ENCODE measurements around the gene ADAM10.

Gene ADAM10

DNA sequence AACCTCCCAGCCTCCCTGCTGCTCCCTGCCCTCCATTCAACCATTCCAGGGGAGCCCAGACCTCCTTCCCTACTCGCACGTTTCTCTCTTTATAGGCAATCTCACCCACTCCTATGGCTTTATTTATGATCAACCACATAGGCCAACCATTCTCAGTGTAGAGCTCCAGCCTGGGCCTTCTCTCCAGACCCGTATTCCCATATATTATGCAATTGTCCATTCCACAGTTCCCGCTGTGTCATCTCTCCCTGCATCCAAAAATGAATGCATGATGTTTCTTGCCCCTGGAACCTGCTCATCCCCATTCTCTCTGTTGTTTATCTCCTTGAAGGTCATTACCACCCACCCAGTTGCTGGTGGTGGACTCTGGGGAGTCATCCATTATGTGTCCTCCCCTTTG, 177.0 kb downstream of the ADAM10 start:
- Mint-ChIP-seq H3K27ac (no peak overlapping the region), H3K27me3 (no peaks in the 10 kb centered on the region), H3K4me1 (peaks cover 5 to 16% of the 10 kb centered on the region in 2 donors), H3K9me3 (peaks cover 2 to 8% of the 10 kb centered on the region in 2 donors), H3K4me3 (no peak overlapping the region), H3K36me3 (no peaks in the 10 kb centered on the region)
- DNase-seq: no peak
- ATAC-seq (replicated peaks): no peak

DNA sequence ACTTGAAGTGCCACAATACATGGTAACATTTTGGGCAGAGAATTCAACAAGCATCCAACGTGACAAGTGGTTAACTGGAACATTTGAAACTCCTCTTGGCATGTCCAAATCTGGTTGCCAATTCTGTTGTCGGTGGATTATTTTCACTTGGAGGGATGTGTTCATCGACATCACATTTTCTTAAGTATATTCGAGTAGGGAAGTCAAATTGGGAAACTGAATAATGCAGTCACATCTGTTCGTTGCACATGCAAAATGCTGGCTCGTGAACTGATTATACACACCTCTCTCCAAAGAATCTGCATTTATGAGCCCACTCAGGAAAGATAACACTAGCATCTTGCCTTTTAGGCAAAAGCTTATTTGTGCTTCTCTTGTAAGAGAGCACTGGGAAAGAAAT, 178.0 kb downstream of the ADAM10 start:
- no peak overlapping the region for H3K27ac Mint-ChIP-seq
- H3K4me3 Mint-ChIP-seq: no peak overlapping the region
- no peaks in the 10 kb centered on the region for H3K27me3 Mint-ChIP-seq
- H3K9me3 Mint-ChIP-seq: peaks cover 2 to 8% of the 10 kb centered on the region in 2 donors
- H3K4me1 Mint-ChIP-seq: peaks cover 5 to 16% of the 10 kb centered on the region in 2 donors
- no peak for ATAC-seq (replicated peaks)
- H3K36me3 Mint-ChIP-seq: no peaks in the 10 kb centered on the region
- DNase-seq: no peak

DNA sequence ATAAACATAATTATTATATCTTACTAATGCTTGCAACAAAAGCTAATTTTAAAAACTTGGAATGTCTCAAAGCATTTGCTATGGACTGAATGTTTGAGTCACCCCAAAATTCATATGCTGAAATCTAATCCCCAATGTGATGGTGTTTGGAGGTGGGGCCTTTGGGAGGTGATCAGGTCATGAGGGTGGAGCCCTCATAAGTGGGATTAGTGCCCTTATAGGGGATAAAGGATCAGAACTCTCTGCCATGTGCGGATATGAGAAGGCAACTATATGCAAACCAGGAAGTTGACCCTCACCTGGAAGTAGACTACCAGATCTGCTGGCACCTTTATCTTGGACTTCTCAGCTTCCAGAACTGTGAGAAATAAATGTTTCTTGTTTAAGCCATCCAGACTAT, 180.1 kb downstream of the ADAM10 start:
- peaks cover 0 to 6% of the 10 kb centered on the region in 2 donors for H3K27me3 Mint-ChIP-seq
- no peak overlapping the region for H3K27ac Mint-ChIP-seq
- no peak overlapping the region for H3K4me3 Mint-ChIP-seq
- DNase-seq (no peak), ATAC-seq (replicated peaks) (no peak)
- no peaks in the 10 kb centered on the region for H3K36me3 Mint-ChIP-seq
- peaks cover 2 to 8% of the 10 kb centered on the region in 2 donors for H3K9me3 Mint-ChIP-seq
- H3K4me1 Mint-ChIP-seq: peaks cover 3 to 10% of the 10 kb centered on the region in 2 donors

DNA sequence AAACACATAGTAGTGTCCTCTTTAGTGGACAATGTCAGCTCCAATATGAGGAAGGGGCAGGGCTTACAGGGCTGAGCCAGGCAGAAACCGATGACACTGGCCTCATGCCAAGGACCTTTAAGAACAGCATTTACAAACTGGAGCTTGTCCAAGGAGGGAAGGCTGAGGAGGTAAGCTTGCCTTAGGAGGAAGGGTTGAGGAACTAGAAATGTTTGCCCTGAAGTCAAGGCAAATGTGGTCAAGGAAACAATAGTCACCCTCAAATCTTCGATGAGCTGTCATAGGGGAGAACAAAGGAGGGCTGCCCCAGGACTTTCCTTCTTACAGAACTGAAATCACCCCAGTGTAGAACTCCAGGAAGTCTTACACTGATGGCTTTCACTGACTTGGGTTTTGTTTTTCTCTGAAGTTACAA, 181.3 kb downstream of the ADAM10 start:
- Mint-ChIP-seq H3K9me3 (peaks cover 2 to 8% of the 10 kb centered on the region in 2 donors), H3K27ac (no peak overlapping the region), H3K4me3 (no peak overlapping the region), H3K4me1 (peaks cover 3 to 10% of the 10 kb centered on the region in 2 donors), H3K36me3 (no peaks in the 10 kb centered on the region), H3K27me3 (peaks cover 0 to 6% of the 10 kb centered on the region in 2 donors)
- ATAC-seq (replicated peaks) (peak; percentile 48 to 64), DNase-seq (no peak)

DNA sequence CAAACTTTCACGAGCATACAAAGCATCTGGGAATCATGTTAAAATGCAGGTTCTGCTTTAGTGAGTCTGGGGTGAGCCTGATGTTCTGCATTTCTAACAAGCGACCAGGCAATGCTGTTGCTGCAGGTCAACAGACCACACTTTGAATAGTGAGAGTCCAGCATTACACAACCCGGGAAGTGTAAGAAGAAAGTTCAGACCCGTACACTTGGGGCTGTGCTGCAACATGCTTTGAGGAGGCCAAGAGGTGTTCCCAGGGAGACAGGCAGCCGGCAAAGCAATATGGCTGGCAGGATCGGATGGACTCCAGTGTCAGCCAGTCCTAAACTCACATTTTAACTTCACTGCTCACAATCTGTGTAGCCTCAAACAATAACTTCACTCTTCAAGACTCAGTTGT, 183.5 kb downstream of the ADAM10 start:
- Mint-ChIP-seq H3K27me3 (peaks cover 0 to 6% of the 10 kb centered on the region in 2 donors), H3K9me3 (peaks cover 2 to 8% of the 10 kb centered on the region in 2 donors), H3K36me3 (no peaks in the 10 kb centered on the region), H3K4me3 (no peak overlapping the region), H3K4me1 (peaks cover 3 to 10% of the 10 kb centered on the region in 2 donors), H3K27ac (no peak overlapping the region)
- DNase-seq (no peak), ATAC-seq (replicated peaks) (no peak)

DNA sequence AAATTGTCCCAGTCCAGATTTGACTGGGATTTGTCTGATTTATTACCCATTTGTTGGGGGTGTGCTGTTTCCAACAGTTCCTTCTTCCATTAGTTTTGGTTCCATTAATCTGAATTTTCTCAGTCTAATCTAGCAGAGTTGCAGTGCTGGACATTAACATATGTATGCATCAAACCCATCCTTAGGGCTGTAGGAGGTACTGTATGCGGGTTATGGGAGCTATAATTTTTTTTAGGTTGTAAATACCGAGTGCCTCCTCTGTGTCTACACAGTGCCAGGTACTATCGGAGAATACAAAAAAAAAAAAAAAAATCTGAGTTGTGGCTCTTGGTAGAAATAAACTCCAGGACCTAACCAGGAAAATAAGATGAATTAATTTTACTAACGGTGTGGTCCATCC, 183.9 kb downstream of the ADAM10 start:
- Mint-ChIP-seq H3K9me3 (peaks cover 2 to 8% of the 10 kb centered on the region in 2 donors), H3K36me3 (no peaks in the 10 kb centered on the region), H3K4me3 (no peak overlapping the region), H3K27me3 (peaks cover 0 to 6% of the 10 kb centered on the region in 2 donors), H3K27ac (no peak overlapping the region), H3K4me1 (peaks cover 3 to 10% of the 10 kb centered on the region in 2 donors)
- DNase-seq (no peak), ATAC-seq (replicated peaks) (no peak)

DNA sequence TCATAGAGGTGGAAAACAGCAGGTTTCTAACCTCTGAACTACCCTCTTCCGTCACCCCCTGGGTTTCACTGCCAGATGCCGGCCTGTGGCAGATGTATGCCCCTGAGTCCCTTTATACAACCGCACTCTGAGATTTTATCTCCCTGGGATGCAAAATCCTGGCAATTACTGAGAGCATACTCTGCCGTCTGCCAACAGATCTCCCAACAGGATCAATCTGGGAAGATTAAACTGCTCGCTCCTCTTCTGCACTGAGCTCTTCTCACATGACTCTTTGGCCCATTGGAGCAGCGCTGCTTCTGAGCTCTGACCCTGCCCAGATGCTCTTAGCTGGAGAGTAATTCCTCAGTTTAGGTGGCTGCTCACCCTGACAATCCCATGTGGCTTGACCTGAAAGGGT, 184.5 kb downstream of the ADAM10 start:
- no peak for DNase-seq
- H3K36me3 Mint-ChIP-seq: no peaks in the 10 kb centered on the region
- H3K27ac Mint-ChIP-seq: no peak overlapping the region
- no peak for ATAC-seq (replicated peaks)
- peaks cover 3 to 10% of the 10 kb centered on the region in 2 donors for H3K4me1 Mint-ChIP-seq
- no peak overlapping the region for H3K4me3 Mint-ChIP-seq
- H3K9me3 Mint-ChIP-seq: peaks cover 2 to 6% of the 10 kb centered on the region in 2 donors
- peaks cover 0 to 6% of the 10 kb centered on the region in 2 donors for H3K27me3 Mint-ChIP-seq

DNA sequence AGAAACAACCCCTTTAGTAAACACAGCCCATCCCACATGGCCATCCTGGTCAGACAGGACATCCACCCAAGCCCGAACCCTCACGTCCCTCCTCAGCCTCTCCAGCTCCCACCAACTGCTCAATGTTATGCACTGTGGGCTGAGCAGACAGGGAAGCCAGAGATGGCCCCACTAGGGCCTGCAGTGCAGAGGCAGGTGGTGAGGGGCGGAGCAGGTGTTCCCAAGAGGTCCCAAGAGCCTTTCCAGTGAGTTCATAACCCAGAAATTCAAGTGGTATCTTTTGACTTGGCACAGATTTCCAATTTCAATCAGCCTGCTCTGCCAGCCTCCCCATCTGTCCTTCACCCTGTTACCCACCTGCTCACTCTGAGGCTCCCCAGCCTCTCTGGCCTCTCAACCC, 187.4 kb downstream of the ADAM10 start:
- no peaks in the 10 kb centered on the region for H3K9me3 Mint-ChIP-seq
- no peak overlapping the region for H3K27ac Mint-ChIP-seq
- H3K27me3 Mint-ChIP-seq: peaks cover 0 to 6% of the 10 kb centered on the region in 2 donors
- no peaks in the 10 kb centered on the region for H3K4me1 Mint-ChIP-seq
- DNase-seq (no peak), ATAC-seq (replicated peaks) (no peak)
- H3K36me3 Mint-ChIP-seq: no peaks in the 10 kb centered on the region
- H3K4me3 Mint-ChIP-seq: no peak overlapping the region

DNA sequence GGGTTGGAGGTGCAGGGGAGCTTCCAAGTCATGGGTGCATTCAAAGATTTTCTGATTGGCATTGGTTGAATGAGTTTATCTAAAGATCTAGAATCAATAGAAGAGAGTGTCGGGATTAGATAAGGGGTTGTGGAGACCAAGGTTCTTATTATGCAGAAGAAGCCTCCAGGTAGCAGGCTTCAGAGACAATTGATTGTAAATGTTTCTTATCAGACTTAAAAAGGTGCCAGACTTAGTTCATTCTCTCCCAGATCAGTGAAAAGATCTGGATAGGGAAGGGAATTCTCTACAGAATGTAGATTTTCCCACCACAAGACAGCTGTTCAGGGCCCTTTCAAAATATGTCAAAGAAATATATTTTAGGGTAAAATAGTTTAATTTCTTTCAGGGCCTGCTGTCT, 188.2 kb downstream of the ADAM10 start:
- H3K27me3 Mint-ChIP-seq: peaks cover 0 to 6% of the 10 kb centered on the region in 2 donors
- H3K4me1 Mint-ChIP-seq: no peaks in the 10 kb centered on the region
- no peak overlapping the region for H3K27ac Mint-ChIP-seq
- H3K9me3 Mint-ChIP-seq: no peaks in the 10 kb centered on the region
- H3K4me3 Mint-ChIP-seq: no peak overlapping the region
- ATAC-seq (replicated peaks) (no peak), DNase-seq (no peak)
- no peaks in the 10 kb centered on the region for H3K36me3 Mint-ChIP-seq

DNA sequence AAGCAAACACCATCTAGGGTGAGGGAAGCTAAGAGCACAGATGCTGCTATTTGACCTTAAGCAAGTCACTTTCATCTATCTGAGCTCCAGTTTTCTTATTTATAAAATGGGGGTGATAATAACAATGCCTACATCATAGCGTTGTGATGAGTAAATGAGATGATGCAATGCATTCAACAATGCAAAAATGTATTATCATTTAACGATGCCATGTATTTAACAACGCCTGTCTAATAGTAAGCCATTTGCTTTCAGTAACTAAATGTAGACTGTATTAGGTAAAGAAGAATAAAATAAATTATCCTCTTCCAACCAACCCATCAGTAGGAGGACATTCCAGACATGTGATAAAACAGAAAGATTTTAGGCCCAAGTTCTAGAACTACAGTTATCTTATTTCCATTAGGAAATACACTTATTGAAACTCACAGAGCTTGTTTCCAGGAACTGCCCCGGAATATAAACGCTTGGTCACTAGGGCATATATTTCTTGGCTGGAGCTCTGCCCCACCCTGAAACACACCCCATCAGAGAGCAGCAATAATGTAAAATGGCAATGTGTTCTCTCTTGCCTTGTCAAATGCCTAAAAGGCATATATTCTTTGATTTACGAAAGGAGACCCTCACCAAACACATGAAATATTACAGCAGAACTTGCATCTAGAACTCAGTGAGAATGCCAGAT, 189.5 kb downstream of the ADAM10 start:
- H3K27ac Mint-ChIP-seq: no peak overlapping the region
- H3K27me3 Mint-ChIP-seq: peaks cover 0 to 10% of the 10 kb centered on the region in 2 donors
- H3K4me3 Mint-ChIP-seq: no peak overlapping the region
- no peak for DNase-seq
- H3K9me3 Mint-ChIP-seq: no peaks in the 10 kb centered on the region
- H3K36me3 Mint-ChIP-seq: no peaks in the 10 kb centered on the region
- peaks cover 0 to under 1% of the 10 kb centered on the region in 2 donors for H3K4me1 Mint-ChIP-seq
- ATAC-seq (replicated peaks): no peak

DNA sequence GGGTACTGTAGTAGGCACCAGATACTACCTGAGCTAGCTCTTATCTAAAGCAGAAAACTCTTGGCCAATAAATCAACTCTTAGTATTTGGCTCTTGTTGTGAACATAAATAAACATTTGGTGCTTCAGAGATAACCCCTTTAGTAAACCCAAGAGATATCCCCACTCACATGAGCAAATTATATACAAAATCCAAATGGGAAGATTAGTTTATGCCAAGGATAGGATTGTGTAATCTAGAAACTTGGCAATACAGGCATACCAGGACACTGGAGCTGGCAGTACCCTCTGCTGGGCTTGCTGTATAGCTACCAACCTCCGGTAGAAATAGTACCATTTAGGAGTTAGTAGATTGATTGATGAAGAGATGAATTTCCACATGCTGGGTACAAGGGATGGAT, 190.7 kb downstream of the ADAM10 start:
- H3K9me3 Mint-ChIP-seq: no peaks in the 10 kb centered on the region
- peaks cover 0 to 10% of the 10 kb centered on the region in 2 donors for H3K27me3 Mint-ChIP-seq
- peaks cover 0 to 3% of the 10 kb centered on the region in 2 donors for H3K4me1 Mint-ChIP-seq
- H3K4me3 Mint-ChIP-seq: no peak overlapping the region
- no peaks in the 10 kb centered on the region for H3K36me3 Mint-ChIP-seq
- DNase-seq (no peak), ATAC-seq (replicated peaks) (no peak)
- H3K27ac Mint-ChIP-seq: no peak overlapping the region

DNA sequence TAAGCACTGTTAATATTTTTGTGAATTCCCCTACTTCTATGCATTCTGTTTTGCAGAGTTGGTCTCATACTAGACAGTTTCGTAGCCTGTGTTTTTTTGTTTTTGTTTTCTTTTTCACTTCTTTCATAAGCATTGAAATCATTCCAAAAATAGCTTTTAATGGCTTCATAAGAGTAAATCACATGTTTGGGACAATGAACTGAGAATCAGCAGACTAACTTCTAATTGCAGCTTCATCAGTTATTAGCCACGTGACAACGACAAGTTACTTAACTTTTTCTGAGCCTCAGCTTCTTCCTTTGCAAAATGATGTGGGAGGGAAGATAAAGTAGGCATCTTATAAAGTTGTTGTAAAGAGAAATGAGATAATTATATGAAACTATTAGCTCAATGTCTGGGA, 193.0 kb downstream of the ADAM10 start:
- Mint-ChIP-seq H3K4me3 (no peak overlapping the region), H3K9me3 (no peaks in the 10 kb centered on the region), H3K4me1 (peaks cover 3 to 10% of the 10 kb centered on the region in 2 donors), H3K36me3 (no peaks in the 10 kb centered on the region), H3K27me3 (peaks cover 19 to 21% of the 10 kb centered on the region in 2 donors), H3K27ac (no peak overlapping the region)
- DNase-seq (no peak), ATAC-seq (replicated peaks) (no peak)

DNA sequence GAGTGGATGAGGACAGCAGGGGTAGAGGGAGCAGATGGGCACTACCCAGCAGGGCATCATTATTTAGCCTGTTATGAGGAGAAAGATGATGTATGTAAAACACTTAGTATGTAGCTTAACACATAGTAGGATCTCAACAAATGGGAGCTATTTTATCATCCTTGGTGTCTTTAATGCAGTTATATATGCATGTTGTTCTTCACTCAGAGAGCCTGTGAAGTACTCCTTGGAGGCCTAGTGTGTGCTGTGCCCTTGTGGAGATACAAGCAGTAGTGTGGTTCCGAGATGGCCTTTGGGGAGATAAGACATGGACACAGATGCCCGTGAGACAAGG, 193.5 kb downstream of the ADAM10 start:
- H3K27ac Mint-ChIP-seq: no peak overlapping the region
- peaks cover 24 to 27% of the 10 kb centered on the region in 2 donors for H3K27me3 Mint-ChIP-seq
- H3K4me3 Mint-ChIP-seq: no peak overlapping the region
- DNase-seq: no peak
- H3K4me1 Mint-ChIP-seq: peaks cover 8 to 16% of the 10 kb centered on the region in 2 donors
- no peak for ATAC-seq (replicated peaks)
- H3K9me3 Mint-ChIP-seq: no peaks in the 10 kb centered on the region
- H3K36me3 Mint-ChIP-seq: no peaks in the 10 kb centered on the region

DNA sequence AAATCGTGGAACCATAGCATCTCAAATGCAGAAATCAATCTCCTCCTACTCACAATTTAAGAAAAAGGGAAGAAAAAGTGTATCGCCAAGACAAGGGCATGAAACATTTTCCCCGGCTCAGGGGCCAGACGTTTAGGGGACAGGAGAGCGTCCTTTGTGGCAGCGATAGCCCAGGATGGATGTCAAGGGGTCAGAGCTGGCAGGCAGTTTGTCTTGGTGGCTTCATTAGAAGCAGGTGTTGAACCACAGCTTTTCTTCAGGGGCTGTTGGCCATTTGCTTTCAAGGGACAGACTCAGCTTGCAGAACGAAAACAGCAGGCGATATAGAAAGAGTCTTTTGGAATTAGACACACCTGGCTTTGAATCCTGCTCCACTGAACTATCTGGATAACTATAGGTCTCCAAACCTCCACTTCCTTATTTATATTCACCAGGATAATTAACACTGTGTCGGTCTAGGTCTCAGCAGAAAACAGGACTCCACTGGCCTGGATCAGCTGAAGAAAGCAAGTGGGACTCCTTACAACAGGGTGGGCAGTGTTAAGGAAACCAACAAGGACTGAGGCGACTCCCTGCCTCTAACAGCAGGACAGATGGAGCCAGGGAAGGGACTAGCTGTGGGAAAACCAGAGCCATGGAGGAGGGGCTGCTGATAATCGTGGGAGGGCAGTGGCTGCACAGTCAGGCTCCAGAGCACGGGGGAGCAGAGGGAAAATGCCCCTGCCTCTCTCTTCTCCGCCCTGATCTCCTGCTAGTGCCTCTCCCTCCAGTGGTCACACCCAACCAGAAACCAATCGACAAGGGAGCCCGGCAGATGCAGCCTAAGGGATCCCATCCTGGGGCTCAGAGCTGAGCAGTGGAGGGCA, 194.1 kb downstream of the ADAM10 start:
- Mint-ChIP-seq H3K4me3 (no peak overlapping the region), H3K36me3 (no peaks in the 10 kb centered on the region), H3K27me3 (peaks cover 28 to 30% of the 10 kb centered on the region in 2 donors), H3K9me3 (no peaks in the 10 kb centered on the region), H3K27ac (peak overlapping the region; percentile 6), H3K4me1 (peaks cover 10 to 19% of the 10 kb centered on the region in 2 donors)
- ATAC-seq (replicated peaks): no peak
- no peak for DNase-seq

DNA sequence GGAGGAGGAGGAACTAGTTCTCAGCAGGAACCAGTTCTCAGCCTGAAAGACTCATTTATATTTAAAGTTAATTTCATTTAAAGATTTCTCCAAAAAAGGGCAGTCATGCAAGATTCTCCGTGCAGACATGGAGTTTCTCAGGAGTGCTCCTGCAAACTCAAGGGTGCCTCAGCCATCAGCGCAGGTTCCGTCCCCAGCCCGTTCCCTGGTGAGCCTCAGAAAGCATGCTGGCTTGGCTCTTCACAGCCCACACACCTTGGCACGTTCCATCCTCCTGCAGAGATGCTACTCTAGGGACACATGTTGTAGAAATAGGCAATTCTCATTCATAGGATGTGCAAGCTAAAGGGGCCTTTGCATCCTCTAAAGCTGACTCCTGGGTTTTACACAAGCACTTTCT, 194.7 kb downstream of the ADAM10 start:
- Mint-ChIP-seq H3K9me3 (no peaks in the 10 kb centered on the region), H3K4me3 (no peak overlapping the region)

More for the DNA sequence above, 194.7 kb downstream of the ADAM10 start:
- no peak for ATAC-seq (replicated peaks)
- DNase-seq: no peak
- peak overlapping the region; percentile 6 for H3K27ac Mint-ChIP-seq
- H3K36me3 Mint-ChIP-seq: no peaks in the 10 kb centered on the region
- H3K4me1 Mint-ChIP-seq: peaks cover 10 to 19% of the 10 kb centered on the region in 2 donors
- H3K27me3 Mint-ChIP-seq: peaks cover 33 to 34% of the 10 kb centered on the region in 2 donors

Data from stimulated activated naive B cell treated with anti-CD40 and anti-IgM and Interleukin-4, amounts not matched to agents 10 μg/mL and 1 μg/mL and 100 μg/mL, for 72 hours (primary cell).